Hepatocyte (in vitro differentiated cells): Measurements from ENCODE around the gene CYTH4. TPM values are rescaled to one million over a fixed set of nuclear protein-coding genes. Genes with fewer than 3 reads are reported as not detected.

Source experiments
- DNase-seq: peaks from one replicate; pipeline ENCODE4 v3.0.0-alpha.2; 2016; ENCODE audit warnings: low spot score
- H2AFZ ChIP-seq: fragments of 200-600 bp; sonication (generic); 2 replicates; pipeline ENCODE4 v1.6.0; 2016; ENCODE audit warnings: antibody characterized with exemption, mild to moderate bottlenecking
- H3K27ac ChIP-seq: fragments of 200-600 bp; sonication (generic); 2 replicates; pipeline ENCODE4 v1.5.1; 2016; ENCODE audit warnings: mild to moderate bottlenecking
- H3K27me3 ChIP-seq: fragments of 200-600 bp; sonication (generic); 2 replicates; pipeline ENCODE4 v1.6.1; 2016
- H3K36me3 ChIP-seq: fragments of 200-600 bp; sonication (generic); replicated peaks from 2 replicates; pipeline ENCODE4 v1.5.1; 2016; ENCODE audit warnings: low read depth; ENCODE audit not compliant: insufficient read depth
- H3K4me1 ChIP-seq: fragments of 200-600 bp; sonication (generic); 2 replicates; pipeline ENCODE4 v1.5.1; 2016; ENCODE audit warnings: mild to moderate bottlenecking, moderate library complexity; ENCODE audit not compliant: insufficient read depth
- H3K4me2 ChIP-seq: fragments of 200-600 bp; sonication (generic); 2 replicates; pipeline ENCODE4 v1.6.0; 2016
- H3K4me3 ChIP-seq: fragments of 200-600 bp; sonication (generic); 2 replicates; pipeline ENCODE4 v1.5.1; 2016; ENCODE audit warnings: mild to moderate bottlenecking
- H3K79me2 ChIP-seq: fragments of 200-600 bp; sonication (generic); 2 replicates; pipeline ENCODE4 v1.6.0; 2017; ENCODE audit warnings: mild to moderate bottlenecking
- H3K9me2 ChIP-seq: fragments of 200-600 bp; sonication (generic); replicated peaks from 2 replicates; pipeline ENCODE4 v1.6.0; 2017; ENCODE audit warnings: mild to moderate bottlenecking; ENCODE audit not compliant: insufficient read depth
- H3K9me3 ChIP-seq: fragments of 200-600 bp; sonication (generic); 2 replicates; pipeline ENCODE4 v1.5.1; 2016; ENCODE audit warnings: low read depth, mild to moderate bottlenecking
- H4K20me1 ChIP-seq: fragments of 200-600 bp; sonication (generic); 2 replicates; pipeline ENCODE4 v1.6.0; 2016; ENCODE audit warnings: mild to moderate bottlenecking; ENCODE audit not compliant: insufficient read depth, poor library complexity, severe bottlenecking
- EZH2 ChIP-seq: fragments of 200-600 bp; sonication (generic); IDR thresholded peaks from 2 replicates; pipeline ENCODE4 v1.6.1; 2016; ENCODE audit warnings: antibody characterized with exemption, mild to moderate bottlenecking, borderline replicate concordance
- EZH2phosphoT487 ChIP-seq: fragments of 200-600 bp; sonication (generic); IDR thresholded peaks from one replicate; pipeline ENCODE4 v1.6.1; 2018; ENCODE audit warnings: antibody characterized with exemption, mild to moderate bottlenecking, low read depth, moderate library complexity; ENCODE audit not compliant: unreplicated experiment, severe bottlenecking
- WGBS: methylation state at CpG from one replicate; pipeline ENCODE4 v1.1.6; 2016; ENCODE audit warnings: low lambda C conversion rate; ENCODE audit errors: missing lambda C conversion rate; 5-methylcytosine and 5-hydroxymethylcytosine counted together
- polyA plus RNA-seq: library from polyadenylated mRNA; unstranded; fragments of >200 nt; fragmentation: Nextera tagmentation; extraction: Ambion mirVana; gene quantifications from 2 replicates; pipeline ENCODE4 v1.2.1, GENCODE V29; 2016
- total RNA-seq: library from RNA; depleted of rRNA; stranded (reverse); fragments of >200 nt; gene quantifications from 2 replicates; pipeline ENCODE4 v1.2.3, GENCODE V29; 2014
- TF ChIP-seq, protein P1 (sequence below): fragments of 200-600 bp; sonication (generic); IDR thresholded peaks from 2 replicates; pipeline ENCODE4 v1.5.1; 2016; ENCODE audit warnings: antibody characterized with exemption, mild to moderate bottlenecking; ENCODE audit not compliant: poor library complexity

CYTH4 gene
- total and polyA plus RNA-seq, 2 experiments from 2014 or later = 0.57 to 0.94 TPM

DNA sequence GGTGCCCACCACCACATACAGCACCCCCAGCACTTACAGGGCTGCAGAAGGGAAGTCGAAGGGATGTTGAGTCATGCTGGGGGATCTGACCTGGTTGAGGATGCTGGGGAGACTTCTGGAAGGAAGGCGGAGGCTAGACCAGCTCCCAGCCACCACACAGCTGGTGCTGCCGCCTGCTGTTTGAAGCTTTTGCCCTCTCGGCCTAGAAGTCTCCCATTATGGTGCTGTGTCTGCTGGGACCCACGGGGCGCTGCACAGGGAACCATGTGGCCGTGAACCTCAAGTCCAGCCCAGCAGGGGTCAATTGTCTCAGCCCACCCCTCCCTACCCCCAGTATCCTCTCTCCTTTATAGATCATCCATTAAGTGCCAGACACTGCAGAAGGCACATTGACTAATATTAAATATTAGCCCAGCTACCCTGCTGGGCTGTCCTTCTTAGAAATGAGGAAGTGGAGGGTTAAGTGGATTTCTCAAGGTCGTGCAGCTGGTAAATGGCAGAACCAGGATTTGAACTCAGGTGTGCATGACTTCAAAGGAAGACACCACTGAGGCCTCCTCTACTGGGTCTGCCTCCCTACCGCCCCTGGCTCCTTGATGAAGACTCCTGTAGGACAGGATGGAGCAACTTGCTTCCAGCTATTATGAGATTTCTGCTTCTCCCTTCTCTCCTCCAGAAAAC, 49.7 kb downstream of the CYTH4 start:
- H3K36me3 ChIP-seq = no peaks in the 10 kb centered on the region
- no peak overlapping the region for H3K27ac ChIP-seq
- H3K4me1 ChIP-seq = peaks cover 19% of the 10 kb centered on the region
- H3K4me3 ChIP-seq = no peak overlapping the region
- no peaks in the 10 kb centered on the region for H3K9me2 ChIP-seq
- DNase-seq = no peak
- peaks cover 42% of the 10 kb centered on the region for H3K27me3 ChIP-seq
- H4K20me1 ChIP-seq = no peaks in the 10 kb centered on the region
- TF ChIP-seq EZH2 (no peak), EZH2phosphoT487 (no peak)
- TF ChIP-seq, protein P1, sequence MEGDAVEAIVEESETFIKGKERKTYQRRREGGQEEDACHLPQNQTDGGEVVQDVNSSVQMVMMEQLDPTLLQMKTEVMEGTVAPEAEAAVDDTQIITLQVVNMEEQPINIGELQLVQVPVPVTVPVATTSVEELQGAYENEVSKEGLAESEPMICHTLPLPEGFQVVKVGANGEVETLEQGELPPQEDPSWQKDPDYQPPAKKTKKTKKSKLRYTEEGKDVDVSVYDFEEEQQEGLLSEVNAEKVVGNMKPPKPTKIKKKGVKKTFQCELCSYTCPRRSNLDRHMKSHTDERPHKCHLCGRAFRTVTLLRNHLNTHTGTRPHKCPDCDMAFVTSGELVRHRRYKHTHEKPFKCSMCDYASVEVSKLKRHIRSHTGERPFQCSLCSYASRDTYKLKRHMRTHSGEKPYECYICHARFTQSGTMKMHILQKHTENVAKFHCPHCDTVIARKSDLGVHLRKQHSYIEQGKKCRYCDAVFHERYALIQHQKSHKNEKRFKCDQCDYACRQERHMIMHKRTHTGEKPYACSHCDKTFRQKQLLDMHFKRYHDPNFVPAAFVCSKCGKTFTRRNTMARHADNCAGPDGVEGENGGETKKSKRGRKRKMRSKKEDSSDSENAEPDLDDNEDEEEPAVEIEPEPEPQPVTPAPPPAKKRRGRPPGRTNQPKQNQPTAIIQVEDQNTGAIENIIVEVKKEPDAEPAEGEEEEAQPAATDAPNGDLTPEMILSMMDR = no peak
- 71% methylated on average over 9 of the region's 9 CpGs for WGBS
- H3K4me2 ChIP-seq = no peak overlapping the region
- no peak overlapping the region for H2AFZ ChIP-seq
- H3K9me3 ChIP-seq = no peaks in the 10 kb centered on the region
- no peaks in the 10 kb centered on the region for H3K79me2 ChIP-seq

DNA sequence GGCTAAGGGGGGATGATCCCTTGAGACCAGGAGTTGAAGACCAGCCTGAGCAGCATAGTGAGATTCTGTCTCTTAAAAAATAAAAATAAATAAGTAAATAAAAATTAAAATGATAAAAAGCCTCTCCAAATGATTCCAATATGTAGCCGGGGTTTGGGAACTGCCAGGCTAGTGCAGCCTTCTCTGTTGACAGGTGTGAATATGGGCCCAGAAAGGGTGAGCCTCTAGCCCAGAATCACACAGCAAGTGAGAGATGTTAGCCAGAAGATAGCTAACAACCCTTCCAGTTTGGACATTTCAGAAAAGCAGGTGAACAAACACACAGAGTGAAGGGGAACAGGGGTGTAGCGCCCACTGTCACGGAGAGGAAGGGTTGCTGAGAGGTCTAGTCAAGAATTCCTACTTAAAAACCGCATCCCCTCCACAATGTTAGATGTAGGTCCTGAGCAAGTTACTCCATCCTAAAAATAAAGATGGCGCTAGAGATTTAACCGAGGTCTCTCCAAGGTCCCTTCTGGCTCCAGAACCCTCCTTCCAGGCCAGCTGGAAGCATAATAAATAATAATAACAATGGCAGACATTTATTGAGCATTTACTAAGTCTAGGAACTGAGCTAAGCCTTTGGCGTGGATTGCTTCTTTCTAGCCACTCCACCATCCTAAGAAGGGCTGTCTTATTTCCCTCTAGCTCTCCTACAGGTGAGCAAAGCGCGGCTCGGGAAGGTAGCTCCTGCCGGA, 51.6 kb downstream of the CYTH4 start:
- peaks cover 19% of the 10 kb centered on the region for H3K4me1 ChIP-seq

DNA sequence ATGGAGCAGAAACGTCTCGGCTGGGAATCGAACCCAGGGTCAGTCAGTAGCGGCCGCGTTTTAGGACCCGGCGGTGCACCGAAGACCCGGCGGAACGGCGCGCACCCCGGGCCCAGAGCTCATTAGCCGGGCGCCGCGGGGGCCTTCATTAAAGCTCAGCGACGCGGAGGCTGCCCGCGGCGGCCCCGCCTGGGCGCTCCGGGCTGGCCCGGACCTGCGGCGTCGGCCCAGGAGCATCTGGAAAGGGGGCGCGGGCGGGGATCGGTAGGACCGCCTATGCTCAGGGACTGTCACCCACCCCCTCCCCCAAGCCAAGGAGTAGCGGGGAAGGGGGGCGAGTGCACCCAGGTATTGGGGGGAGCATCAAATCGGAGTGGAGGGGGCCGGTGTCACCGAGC, 52.2 kb downstream of the CYTH4 start:
- H2AFZ ChIP-seq = no peak overlapping the region
- H3K27ac ChIP-seq = no peak overlapping the region
- H3K9me3 ChIP-seq = no peaks in the 10 kb centered on the region
- H3K36me3 ChIP-seq = no peaks in the 10 kb centered on the region
- H3K4me1 ChIP-seq = peaks cover 19% of the 10 kb centered on the region
- TF ChIP-seq EZH2phosphoT487 (peak; percentile 20), EZH2 (peak; percentile 86)
- TF ChIP-seq, protein P1 = no peak
- no peaks in the 10 kb centered on the region for H3K79me2 ChIP-seq
- WGBS = 4% methylated on average over 28 of the region's 42 CpGs
- no peaks in the 10 kb centered on the region for H3K9me2 ChIP-seq
- DNase-seq = no peak
- H4K20me1 ChIP-seq = no peaks in the 10 kb centered on the region
- H3K27me3 ChIP-seq = peaks cover 42% of the 10 kb centered on the region
- H3K4me2 ChIP-seq = peak overlapping the region; percentile 66
- H3K4me3 ChIP-seq = no peak overlapping the region

More for the DNA sequence above, 51.6 kb downstream of the CYTH4 start:
- no peak for TF ChIP-seq EZH2phosphoT487
- TF ChIP-seq EZH2 = no peak
- TF ChIP-seq, protein P1 = no peak
- Histone ChIP-seq H3K79me2 (no peaks in the 10 kb centered on the region), H3K9me3 (no peaks in the 10 kb centered on the region), H3K9me2 (no peaks in the 10 kb centered on the region), H3K27ac (no peak overlapping the region), H3K4me3 (no peak overlapping the region), H3K27me3 (peaks cover 42% of the 10 kb centered on the region), H2AFZ (no peak overlapping the region), H3K4me2 (peak overlapping the region; percentile 66), H4K20me1 (no peaks in the 10 kb centered on the region), H3K36me3 (no peaks in the 10 kb centered on the region)
- WGBS = 36% methylated on average over 11 of the region's 11 CpGs
- DNase-seq = no peak
